Heart left ventricle (tissue), 16 donors: ENCODE data around the gene LOXL3. TPM values are rescaled to one million over a fixed set of nuclear protein-coding genes. Genes with fewer than 3 reads are reported as not detected.

Experiments
- ATAC-seq, 4 donors: fragments of 200-7000 bp; cut with Tn5 transposase; one replicate each; pipeline ENCODE4 v1.9.1; 2020 to 2022; ENCODE audit warnings: moderate library complexity in 4 of 4, mild to moderate bottlenecking in 3 of 4, moderate number of reproducible peaks in 1 of 4
- DNase-seq, 5 donors: peaks; one replicate each; pipeline ENCODE4 v3.0.0-alpha.2; 2020
- H3K27ac ChIP-seq, 12 donors: fragments of 200-600 bp; sonication (generic) in 4 of 12; one replicate each; pipeline versions ENCODE4 v1.5.0 to v1.8.0; 2016 to 2022; ENCODE audit warnings: mild to moderate bottlenecking in 2 of 12
- H3K27me3 ChIP-seq, 9 donors: fragments of 200-600 bp; sonication (generic) in 2 of 9; one replicate each; pipeline versions ENCODE4 v1.5.1 to v1.8.0; 2016 to 2022; ENCODE audit warnings: mild to moderate bottlenecking in 3 of 9
- H3K36me3 ChIP-seq, 9 donors: fragments of 200-600 bp; sonication (generic) in 2 of 9; one replicate each; pipeline versions ENCODE4 v1.5.0 to v1.8.0; 2018 to 2022; ENCODE audit warnings: mild to moderate bottlenecking in 2 of 9
- H3K4me1 ChIP-seq, 12 donors: fragments of 200-600 bp; sonication (generic) in 4 of 12; one replicate each; pipeline versions ENCODE4 v1.5.0 to v1.8.0; 2016 to 2022; ENCODE audit warnings: mild to moderate bottlenecking in 3 of 12
- H3K4me3 ChIP-seq, 12 donors: fragments of 200-600 bp; sonication (generic) in 4 of 12; one replicate each; pipeline versions ENCODE4 v1.5.0 to v1.8.0; 2017 to 2022; ENCODE audit warnings: mild to moderate bottlenecking in 9 of 12, moderate library complexity in 4 of 12
- H3K9me3 ChIP-seq, 12 donors: fragments of 200-600 bp; sonication (generic) in 4 of 12; one replicate each; pipeline versions ENCODE4 v1.5.0 to v1.8.0; 2016 to 2022; ENCODE audit warnings: mild to moderate bottlenecking in 1 of 12
- POLR2A ChIP-seq, 2 donors: fragments of 450-650 bp; IDR thresholded peaks; one replicate each; pipeline ENCODE4 v1.6.1; 2017; ENCODE audit warnings: antibody characterized with exemption in 2 of 2, mild to moderate bottlenecking in 2 of 2, moderate library complexity in 2 of 2
- WGBS, 4 donors: extraction: QIAGEN DNeasy Blood & Tissue Kit in 2 of 4; methylation state at CpG; one replicate each; pipeline versions ENCODE4 v1.1.5 to v1.1.7; 2013 to 2018; 5-methylcytosine and 5-hydroxymethylcytosine counted together
- intact Hi-C, 10 donors: fragments of 100-400 bp; cut with DNase I; formaldehyde crosslinking; loops; one replicate each; pipeline versions ENCODE4 v1.11.1 to v1.14.2; 2022
- polyA plus RNA-seq, 2 donors: library from polyadenylated mRNA; stranded (reverse); fragments of 200-250 nt; gene quantifications; one replicate each; pipeline ENCODE4 v1.2.3, GENCODE V29; 2013
- total RNA-seq, 9 donors: library from RNA; depleted of rRNA in 2 of 9; stranded (reverse); fragments of >200 nt in 2 of 9; fragmentation: NEBNext Ultra II Directional in 3 of 9; extraction: Animal tissue kit (Norgen Biotek cat#: 25700) in 3 of 9; gene quantifications; one replicate each; pipeline versions ENCODE4 v1.1.0 to v1.2.4, GENCODE V29; 2016 to 2023
- TF ChIP-seq, protein P1 (sequence below), 12 donors: fragments of 200-600 bp; sonication (generic) in 4 of 12; IDR thresholded peaks; one replicate each; pipeline versions ENCODE4 v1.5.0 to v1.8.0; 2018 to 2022; ENCODE audit warnings: antibody characterized with exemption in 12 of 12, mild to moderate bottlenecking in 5 of 12
- donor health status: ischemic (EF 13 %, LVEDD 7.1; RV severe dilation, severe dysfunction).
- donor health status: healthy with polysubstance abuse.
- donor health status: DM: no; HTN: yes; CAD: no.
- donor health status: DM: no; HTN: no; CAD: no.
- donor health status: ischemic (EF 25% LVEDD 6.9; RV normal size, moderate dysfunction).
- donor health status: ischemic (EF 25% LVEDD 5.7; RV mildly dilated, moderate dysfunction).
- donor health status: healthy.
- donor health status: DM: yes; HTN: yes; CAD: no.
- donor health status: ischemic (EF 35%, LVEDD 5.7; RV mildly dilated, moderate dysfunction).
- donor health status: nonischemic (EF 11% LVEDD 7.7; RV severe dilation, severe dysfunction).
- donor health status: DM: yes; HTN: yes; CAD: no.
- donor health status: PGD.
- donor health status: ischemic (EF 29% LVEDD 5.4; RV normal size, mild dysfunction).
- donor health status: nonischemic (EF 23%, LVEDD 6.1; RV moderate dilation, normal function).

Gene LOXL3
- total and polyA plus RNA-seq, 11 donors = 1.5 to 8.7 (median 3.0) TPM

- H3K9me3 ChIP-seq = no peaks in the 10 kb centered on the region
- DNase-seq = no peak
- no peak for ATAC-seq
- no peak for TF ChIP-seq POLR2A (IDR thresholded peaks at IDR 0.05)
- TF ChIP-seq, protein P1, sequence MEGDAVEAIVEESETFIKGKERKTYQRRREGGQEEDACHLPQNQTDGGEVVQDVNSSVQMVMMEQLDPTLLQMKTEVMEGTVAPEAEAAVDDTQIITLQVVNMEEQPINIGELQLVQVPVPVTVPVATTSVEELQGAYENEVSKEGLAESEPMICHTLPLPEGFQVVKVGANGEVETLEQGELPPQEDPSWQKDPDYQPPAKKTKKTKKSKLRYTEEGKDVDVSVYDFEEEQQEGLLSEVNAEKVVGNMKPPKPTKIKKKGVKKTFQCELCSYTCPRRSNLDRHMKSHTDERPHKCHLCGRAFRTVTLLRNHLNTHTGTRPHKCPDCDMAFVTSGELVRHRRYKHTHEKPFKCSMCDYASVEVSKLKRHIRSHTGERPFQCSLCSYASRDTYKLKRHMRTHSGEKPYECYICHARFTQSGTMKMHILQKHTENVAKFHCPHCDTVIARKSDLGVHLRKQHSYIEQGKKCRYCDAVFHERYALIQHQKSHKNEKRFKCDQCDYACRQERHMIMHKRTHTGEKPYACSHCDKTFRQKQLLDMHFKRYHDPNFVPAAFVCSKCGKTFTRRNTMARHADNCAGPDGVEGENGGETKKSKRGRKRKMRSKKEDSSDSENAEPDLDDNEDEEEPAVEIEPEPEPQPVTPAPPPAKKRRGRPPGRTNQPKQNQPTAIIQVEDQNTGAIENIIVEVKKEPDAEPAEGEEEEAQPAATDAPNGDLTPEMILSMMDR (IDR thresholded peaks at IDR 0.05) = no peak
- peaks cover 0 to 79% (median 22%) of the 10 kb centered on the region in 9 donors for H3K27me3 ChIP-seq
- no peaks in the 10 kb centered on the region for H3K36me3 ChIP-seq
- H3K27ac ChIP-seq = no peak overlapping the region
- H3K4me1 ChIP-seq = peaks cover 0 to 2% (median 0%) of the 10 kb centered on the region in 12 donors
- no peak overlapping the region for H3K4me3 ChIP-seq
- WGBS, 4 donors = 44 to 60% (median 50%) methylated on average over 1 of the region's 1 CpG
- intact Hi-C loops = no loop called here
Observed at GRCh38 chr2:74597410-74597809, 43.7 kb upstream of the LOXL3 start.

DNA sequence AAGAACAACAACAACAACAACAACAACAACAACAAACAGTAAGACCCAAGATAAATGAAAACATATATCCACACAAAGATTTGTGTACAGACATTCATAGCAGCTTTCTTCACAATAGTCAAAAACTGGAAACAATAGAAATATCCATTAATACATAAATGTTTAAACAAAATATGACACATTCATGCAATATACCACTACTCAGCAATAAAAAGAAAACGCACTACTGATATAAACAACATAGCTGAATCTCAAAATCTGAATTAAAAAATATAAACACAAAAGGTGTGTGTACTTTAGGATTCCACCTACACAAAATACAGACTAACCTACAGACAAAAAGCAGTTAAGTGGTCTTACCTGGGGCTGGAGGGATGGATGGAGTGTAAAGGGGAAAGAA lies 42.8 kb upstream of the LOXL3 start:
- H3K9me3 ChIP-seq = no peaks in the 10 kb centered on the region
- no peak overlapping the region for H3K4me3 ChIP-seq
- intact Hi-C loops = no loop called here
- H3K4me1 ChIP-seq = no peaks in the 10 kb centered on the region
- DNase-seq (no peak), ATAC-seq (no peak)
- no peaks in the 10 kb centered on the region for H3K36me3 ChIP-seq
- 62 to 73% (median 64%) methylated on average over 1 of the region's 1 CpG for WGBS, 4 donors
- H3K27ac ChIP-seq = no peak overlapping the region
- peaks cover 0 to 81% (median 22%) of the 10 kb centered on the region in 9 donors for H3K27me3 ChIP-seq
- TF ChIP-seq POLR2A (IDR thresholded peaks at IDR 0.05) = no peak
- TF ChIP-seq, protein P1 (IDR thresholded peaks at IDR 0.05) = no peak

GRCh38 chr2:74593826-74594772 lies 40.4 kb upstream of the LOXL3 start:
- intact Hi-C loops = no loop called here
- peaks cover 0 to 78% (median 19%) of the 10 kb centered on the region in 9 donors for H3K27me3 ChIP-seq
- 69 to 74% (median 72%) methylated on average over 4 of the region's 4 CpGs for WGBS, 4 donors
- no peaks in the 10 kb centered on the region for H3K36me3 ChIP-seq
- TF ChIP-seq, protein P1 (IDR thresholded peaks at IDR 0.05) = no peak
- H3K9me3 ChIP-seq = no peaks in the 10 kb centered on the region
- no peaks in the 10 kb centered on the region for H3K4me1 ChIP-seq
- H3K27ac ChIP-seq = no peak overlapping the region
- no peak overlapping the region for H3K4me3 ChIP-seq
- ATAC-seq (no peak), DNase-seq (no peak)

DNA sequence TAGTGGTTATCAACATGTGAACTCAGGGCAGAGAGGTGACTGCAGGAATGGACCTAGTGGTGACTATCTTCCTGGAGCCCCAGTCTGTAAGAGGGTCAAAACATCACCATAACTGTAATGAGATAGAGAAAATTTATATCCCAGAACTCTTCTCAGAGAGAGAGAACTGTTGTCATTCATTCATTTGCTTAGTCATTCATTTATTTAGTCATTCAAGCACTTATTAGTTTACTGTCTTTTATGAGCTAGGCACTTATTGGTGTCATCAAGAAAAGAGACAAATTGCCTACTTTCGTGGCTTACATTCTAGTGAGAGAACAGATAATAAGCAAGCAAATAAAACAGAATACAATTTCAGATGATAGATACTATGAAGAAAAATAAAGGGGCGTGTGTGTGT lies 34.9 kb upstream of the LOXL3 start:
- intact Hi-C loops = loop anchor here in 7 of 10 donors (2.0 to 10.0 kb wide), 9 partner anchors 54 to 764 kb away; partner anchors contain the start of genes CCDC142 (in 2 of the 7), PCGF1 (in 2 of the 7), TTC31 (in 2 of the 7) and STAMBP (in 1 of the 7)
- TF ChIP-seq POLR2A (IDR thresholded peaks at IDR 0.05) = no peak
- TF ChIP-seq, protein P1 (IDR thresholded peaks at IDR 0.05) = no peak
- H3K9me3 ChIP-seq = no peaks in the 10 kb centered on the region
- peaks cover 0 to 43% (median 11%) of the 10 kb centered on the region in 9 donors for H3K27me3 ChIP-seq
- no peak overlapping the region for H3K27ac ChIP-seq
- no peaks in the 10 kb centered on the region for H3K36me3 ChIP-seq
- DNase-seq (no peak), ATAC-seq (no peak)
- peaks cover 0 to 30% (median 0%) of the 10 kb centered on the region in 12 donors for H3K4me1 ChIP-seq
- H3K4me3 ChIP-seq = no peak overlapping the region
- WGBS, 4 donors = 57 to 65% (median 61%) methylated on average over 2 of the region's 2 CpGs
